KOPT-K1 (cell line): ENCODE results near the gene CADPS.

ENCODE experiments used
- H3K27ac ChIP-seq: fragments of 200-600 bp; sonication (generic); 2 replicates; pipeline ENCODE4 v1.5.1; 2016; ENCODE audit warnings: antibody characterized with exemption, mild to moderate bottlenecking, low read depth, low read length; ENCODE audit not compliant: poor library complexity, severe bottlenecking
- H3K36me3 ChIP-seq: fragments of 200-600 bp; sonication (generic); 2 replicates; pipeline ENCODE4 v1.5.1; 2017; ENCODE audit warnings: antibody characterized with exemption, mild to moderate bottlenecking, low read length, moderate library complexity; ENCODE audit not compliant: insufficient read depth
- H3K9me3 ChIP-seq: fragments of 200-600 bp; sonication (generic); 2 replicates; pipeline ENCODE4 v1.5.1; 2017; ENCODE audit warnings: antibody characterized with exemption, low read length, mild to moderate bottlenecking; ENCODE audit not compliant: insufficient read depth, poor library complexity, severe bottlenecking

CADPS gene

DNA sequence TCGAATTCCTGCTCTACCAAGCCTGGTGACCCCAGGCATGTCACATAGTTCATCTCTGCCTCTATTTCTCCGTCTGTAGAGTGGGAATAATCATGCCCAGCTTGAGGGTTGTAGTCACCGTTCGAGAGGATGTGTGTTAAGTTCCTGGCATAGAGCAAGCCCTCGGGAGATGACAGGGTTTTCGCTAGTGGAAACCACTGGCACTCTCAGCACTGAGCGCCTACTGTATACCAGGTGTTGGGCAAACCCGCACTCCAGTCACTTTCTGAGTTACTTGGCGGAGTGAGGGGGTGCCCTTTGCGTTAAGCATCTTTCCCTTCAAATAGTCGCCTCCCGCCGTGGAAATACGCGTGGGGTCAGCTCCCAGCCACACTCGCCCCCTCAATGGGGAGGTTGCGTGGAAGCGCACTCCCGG is 506.9 kb downstream of the CADPS start:
- H3K9me3 ChIP-seq, result peaks cover 35% of the 10 kb centered on the region
- no peaks in the 10 kb centered on the region for H3K36me3 ChIP-seq
- no peak overlapping the region for H3K27ac ChIP-seq

DNA sequence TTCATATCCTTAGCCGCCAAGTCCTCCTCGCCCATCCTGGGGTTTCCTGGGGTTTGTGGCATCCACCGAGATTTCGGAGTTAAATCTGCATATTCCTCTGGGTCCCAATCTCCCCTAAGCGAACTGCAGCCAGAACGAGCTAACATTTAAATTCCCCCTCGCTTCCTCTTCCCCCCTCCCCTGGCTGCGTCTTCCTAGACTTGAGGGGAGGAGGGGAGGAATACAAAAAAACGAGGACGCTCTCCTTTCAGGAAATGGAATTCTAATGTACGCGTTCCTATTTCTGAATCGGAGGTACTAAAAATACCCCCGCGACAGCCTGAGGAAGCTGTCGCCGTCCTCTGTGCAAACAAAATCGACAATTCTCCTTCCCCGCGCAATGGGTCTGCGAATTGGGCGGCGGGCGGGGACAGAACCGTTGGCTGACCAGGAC is 507.4 kb downstream of the CADPS start:
- Histone ChIP-seq H3K27ac (no peak overlapping the region), H3K36me3 (no peaks in the 10 kb centered on the region), H3K9me3 (peaks cover 31% of the 10 kb centered on the region)

DNA sequence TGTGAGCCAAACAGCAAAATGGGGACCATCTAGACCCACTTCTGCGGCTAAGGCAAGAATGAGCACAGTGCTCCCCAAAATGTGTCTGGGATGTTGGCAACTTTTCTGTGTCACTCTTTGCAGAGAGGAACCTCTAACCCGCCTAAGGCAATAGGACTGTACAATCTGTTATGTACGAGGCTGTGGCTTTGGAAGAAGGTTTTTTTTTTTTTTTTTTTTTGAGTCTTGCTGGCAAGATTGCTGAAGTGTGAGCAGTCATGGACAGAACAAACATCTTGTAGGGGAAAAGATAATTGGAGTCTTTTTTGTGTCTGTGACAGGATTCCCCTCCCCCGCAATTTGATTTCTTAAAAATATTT is 509.1 kb downstream of the CADPS start:
- Histone ChIP-seq H3K36me3 (no peaks in the 10 kb centered on the region), H3K9me3 (peaks cover 24% of the 10 kb centered on the region), H3K27ac (no peak overlapping the region)

DNA sequence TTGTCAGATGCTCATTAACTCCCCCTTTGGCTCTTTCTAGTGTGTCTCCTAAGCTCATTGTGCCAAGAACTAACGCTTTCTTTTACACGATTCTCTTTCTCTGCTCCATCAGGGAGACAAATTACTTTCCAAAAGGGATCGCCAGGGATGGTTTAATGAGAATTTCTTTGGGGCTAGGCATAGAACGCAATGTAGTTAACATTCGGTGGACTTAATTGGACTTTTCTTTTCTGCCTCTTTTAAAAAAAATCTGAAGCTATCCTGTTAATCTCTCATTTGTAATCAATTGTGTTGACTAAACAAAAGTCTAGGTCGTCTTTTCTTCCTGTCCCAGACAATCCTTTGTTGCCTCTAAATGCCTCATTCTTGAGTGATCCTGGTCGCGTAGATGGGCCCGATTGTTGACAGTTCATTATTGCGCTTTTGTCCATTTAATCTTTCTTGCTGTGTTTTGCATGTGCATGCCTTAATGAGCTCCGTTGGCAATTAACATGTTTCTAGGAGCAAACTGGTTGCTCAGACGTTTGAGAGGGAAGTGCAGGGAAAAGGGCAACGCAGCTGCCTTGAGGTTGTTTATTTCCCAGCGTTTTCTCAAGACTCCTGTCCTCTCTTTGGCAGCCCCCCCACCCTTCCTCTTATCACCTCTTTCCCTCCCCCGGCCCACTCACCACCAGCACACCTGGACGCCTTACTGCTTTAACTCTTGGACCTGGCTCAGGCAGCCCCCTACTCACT is 509.7 kb downstream of the CADPS start:
- no peaks in the 10 kb centered on the region for H3K36me3 ChIP-seq
- peaks cover 19% of the 10 kb centered on the region for H3K9me3 ChIP-seq
- H3K27ac ChIP-seq, result no peak overlapping the region

DNA sequence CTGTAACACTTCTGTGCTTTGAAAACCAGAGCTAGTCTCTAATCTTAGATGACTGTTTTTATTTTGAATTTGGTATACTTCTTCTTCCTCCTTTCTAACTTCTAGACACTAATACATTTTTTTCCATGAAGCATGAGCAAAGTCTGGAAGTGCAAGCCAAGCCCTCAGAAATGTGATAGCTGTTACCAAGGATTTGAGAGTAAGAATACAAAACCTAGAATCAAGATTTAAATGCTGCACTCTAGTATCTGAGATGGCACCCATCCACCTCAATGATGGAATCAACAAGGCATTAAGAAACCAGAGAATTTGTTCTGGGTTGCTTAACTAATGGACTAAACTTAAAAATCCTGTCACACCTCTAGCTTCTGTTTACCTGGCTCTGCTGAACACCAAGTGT is 511.0 kb downstream of the CADPS start:
- H3K9me3 ChIP-seq, result peaks cover 6% of the 10 kb centered on the region
- no peaks in the 10 kb centered on the region for H3K36me3 ChIP-seq
- H3K27ac ChIP-seq, result no peak overlapping the region

DNA sequence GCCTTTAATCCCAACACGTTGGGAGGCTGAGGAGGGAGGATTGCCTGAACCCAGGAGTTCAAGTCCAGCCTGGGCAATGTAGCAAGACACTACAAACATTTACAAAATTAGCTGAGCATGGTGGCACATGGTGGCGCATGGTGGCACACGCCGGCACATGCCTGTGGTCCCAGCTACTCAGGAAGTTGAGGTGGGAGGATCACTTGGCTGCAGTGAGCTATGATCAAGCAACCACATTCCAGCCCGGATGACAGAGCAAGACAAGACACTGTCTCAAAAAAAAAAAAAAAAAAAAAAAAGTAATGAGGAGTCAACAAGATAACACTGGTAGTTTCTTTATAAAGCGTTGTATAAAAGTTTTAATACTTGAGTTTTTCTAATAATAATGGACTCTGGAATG is 511.9 kb downstream of the CADPS start:
- Histone ChIP-seq H3K9me3 (no peaks in the 10 kb centered on the region), H3K27ac (no peak overlapping the region)

DNA sequence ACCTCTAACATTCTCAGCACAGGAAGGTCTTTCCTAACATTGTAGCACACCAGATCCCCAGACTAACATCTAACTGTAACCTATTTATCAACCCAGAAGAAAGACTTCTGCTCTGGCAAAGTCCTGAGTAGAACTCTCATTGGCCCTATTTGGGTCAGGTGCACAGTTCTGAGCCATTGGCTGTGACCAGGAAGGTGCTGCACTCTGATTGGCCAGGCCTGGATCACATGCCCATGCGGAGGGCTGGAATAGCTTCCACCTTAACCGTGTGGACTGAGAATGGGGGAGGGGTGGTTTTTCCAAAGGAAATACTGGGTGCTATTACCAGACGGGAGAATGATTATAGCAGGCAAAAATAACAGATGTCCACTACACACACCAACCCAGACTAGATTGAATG is 513.4 kb downstream of the CADPS start:
- Histone ChIP-seq H3K27ac (no peak overlapping the region), H3K9me3 (no peaks in the 10 kb centered on the region), H3K36me3 (no peaks in the 10 kb centered on the region)

More for the DNA sequence above, 511.9 kb downstream of the CADPS start:
- no peaks in the 10 kb centered on the region for H3K36me3 ChIP-seq

DNA sequence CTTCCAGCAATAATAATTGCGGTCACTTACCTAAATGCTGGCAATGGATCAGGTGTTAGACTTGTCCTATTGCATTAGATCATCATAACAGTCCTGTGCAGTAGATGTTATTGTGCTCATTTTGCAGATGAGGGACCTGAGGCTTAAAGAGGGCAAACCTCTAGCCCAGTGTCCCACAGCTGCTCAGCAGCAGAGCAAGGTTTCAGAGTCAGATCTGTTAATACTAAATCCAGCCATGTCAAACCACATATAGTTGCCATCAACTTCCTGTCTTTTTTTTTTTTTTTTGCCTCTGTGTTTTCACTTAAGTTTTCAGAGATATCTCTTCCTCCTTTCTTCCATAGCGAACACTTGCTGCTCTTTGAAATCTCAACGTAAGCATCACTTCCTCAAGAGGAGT is 514.0 kb downstream of the CADPS start:
- Histone ChIP-seq H3K36me3 (no peaks in the 10 kb centered on the region), H3K27ac (no peak overlapping the region), H3K9me3 (no peaks in the 10 kb centered on the region)

DNA sequence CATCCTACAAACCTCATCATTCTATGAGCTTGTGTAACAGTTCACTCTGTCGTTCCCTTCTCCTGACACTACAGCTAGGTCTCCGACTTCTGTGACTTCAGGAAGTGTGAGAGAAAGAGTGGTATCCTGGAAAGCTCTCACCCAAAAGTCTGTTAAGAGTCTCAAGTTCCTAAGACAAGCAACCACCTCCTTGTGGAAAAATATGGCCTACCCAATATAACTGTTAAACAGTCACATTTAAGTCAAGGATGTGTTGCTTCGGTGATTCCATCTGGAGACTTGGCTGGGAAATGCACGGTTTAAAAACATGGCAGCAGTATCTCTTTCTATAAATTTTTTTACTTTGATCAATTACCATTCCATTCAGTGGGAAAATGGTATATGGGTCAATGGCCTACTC is 515.7 kb downstream of the CADPS start:
- Histone ChIP-seq H3K9me3 (no peaks in the 10 kb centered on the region), H3K36me3 (no peaks in the 10 kb centered on the region), H3K27ac (no peak overlapping the region)

DNA sequence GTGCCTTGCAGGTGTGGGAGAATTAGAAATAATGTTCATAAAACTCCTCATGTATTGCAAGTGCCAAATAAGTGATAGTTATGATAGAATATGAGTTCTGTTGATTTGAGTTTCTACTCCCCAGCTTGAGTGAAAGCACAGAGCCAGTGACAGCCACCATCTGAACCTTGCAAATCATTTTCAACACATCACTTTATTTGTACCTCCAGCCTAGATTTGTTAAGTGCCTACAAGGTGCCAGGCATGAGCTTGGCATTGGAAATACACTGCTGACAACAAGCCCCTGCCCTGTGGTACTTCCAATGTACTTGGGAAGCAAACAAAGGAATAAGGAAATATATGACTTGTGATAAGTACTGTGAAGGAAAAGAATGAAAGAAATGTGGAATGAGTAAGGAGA is 518.9 kb downstream of the CADPS start:
- no peaks in the 10 kb centered on the region for H3K36me3 ChIP-seq
- no peaks in the 10 kb centered on the region for H3K9me3 ChIP-seq
- H3K27ac ChIP-seq, result no peak overlapping the region

DNA sequence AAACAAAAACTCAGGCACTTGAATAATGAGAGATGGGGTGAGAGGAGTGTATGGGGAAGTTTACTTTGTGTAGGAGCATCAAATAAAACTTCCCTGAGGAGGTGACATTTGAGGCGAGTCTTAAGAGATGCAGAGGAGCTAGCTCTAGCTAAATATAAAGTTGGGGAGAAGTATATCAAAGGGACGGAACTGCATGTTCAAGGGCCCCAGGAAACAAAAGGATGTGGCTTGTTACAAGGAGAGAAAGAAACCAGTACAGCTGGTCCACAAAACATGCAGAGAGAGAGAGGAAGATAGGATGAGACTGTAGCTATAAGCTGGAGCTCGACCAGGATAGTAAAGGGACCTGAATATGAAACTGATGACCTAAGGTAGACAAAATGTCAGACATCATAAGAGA is 519.5 kb downstream of the CADPS start:
- H3K27ac ChIP-seq, result no peak overlapping the region
- H3K36me3 ChIP-seq, result no peaks in the 10 kb centered on the region
- H3K9me3 ChIP-seq, result no peaks in the 10 kb centered on the region
